Measurements from ENCODE around the gene TNNI3.
"Not testable (repeated sequence)": the region's sequence is repeated elsewhere in the genome, so short reads cannot be mapped to it uniquely, and the experiment has no call there.

TNNI3 gene

DNA sequence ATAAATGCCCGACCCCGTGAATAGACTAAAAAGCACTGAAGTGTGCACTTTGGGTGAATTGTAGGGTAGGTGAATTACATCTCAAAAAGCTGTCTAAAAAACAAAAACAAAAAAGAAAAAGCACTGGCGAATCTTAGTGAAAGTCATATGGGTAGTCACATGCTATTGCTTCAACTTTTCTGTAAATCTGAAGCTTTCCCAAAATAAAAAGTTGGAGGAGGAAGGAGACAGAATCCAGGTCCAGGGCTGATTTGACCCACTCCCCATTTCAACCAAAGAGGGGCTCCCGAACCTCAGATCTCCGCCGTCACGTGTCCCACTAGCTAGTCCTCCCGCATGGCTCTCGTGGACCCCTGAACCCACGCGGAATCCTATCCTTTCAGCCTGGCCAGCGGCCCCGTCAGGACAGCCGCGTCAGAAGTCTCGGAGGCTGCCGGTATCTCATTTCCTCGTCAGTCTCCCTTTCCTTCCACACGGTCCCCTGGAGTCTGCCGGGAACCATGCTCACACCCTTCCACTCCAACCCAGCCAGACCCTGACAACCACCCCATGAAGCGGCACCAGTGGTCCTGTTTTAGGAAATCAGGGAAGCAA lies 46.2 kb downstream of the TNNI3 start:
- DNase-seq = no peak

DNA sequence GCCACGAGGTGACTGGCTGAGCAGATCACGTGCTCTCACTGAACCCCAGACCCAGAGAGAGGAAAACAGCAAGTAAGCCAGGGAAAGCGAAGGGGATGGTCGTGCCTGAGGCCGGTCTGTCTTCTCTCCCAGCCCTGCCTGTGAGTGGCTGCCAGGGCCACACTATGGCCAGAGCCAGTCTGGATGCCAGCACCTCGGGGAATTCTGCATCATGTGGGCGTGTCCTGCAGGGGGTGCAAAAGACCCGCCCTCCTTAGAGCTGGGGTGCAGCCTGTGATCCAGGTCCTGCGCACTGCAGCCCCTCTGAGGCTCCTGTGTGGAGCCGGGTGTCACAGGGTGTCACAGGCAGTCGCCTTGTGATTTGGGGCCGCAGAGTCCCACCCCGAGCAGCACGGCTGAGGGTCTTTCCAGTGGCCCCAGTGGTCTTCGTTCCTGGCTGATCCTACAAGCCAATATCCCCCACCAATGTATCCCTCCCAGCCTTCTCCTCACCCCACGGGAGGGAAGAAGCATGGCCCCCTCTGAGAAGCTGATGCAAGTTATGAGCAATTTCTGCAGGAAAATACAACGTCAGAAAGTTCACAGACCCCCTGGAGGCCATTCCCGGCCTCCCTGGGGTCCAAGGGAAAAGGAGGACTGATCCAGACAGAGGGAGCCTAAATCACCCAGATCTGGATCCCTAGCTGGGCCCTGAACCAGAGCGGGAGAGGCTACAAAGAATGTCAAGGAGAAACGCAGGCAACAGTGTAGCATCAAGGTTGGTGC lies 47.8 kb downstream of the TNNI3 start:
- no peak for DNase-seq

DNA sequence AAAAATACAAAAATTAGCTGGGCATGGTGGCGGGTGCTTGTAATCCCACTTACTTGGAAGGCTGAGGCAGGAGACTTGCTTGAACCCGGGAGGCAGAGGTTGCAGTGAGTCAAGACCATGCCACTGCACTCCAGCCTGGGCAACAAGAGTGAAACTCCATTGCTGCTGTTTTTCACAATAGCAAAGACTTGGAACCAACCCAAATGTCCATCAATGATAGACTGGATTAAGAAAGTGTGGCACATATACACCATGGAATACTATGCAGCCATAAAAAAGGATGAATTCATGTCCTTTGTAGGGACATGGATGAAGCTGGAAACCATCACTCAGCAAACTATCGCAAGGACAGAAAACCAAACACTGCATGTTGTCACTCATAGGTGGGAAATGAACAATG lies 50.3 kb downstream of the TNNI3 start:
- DNase-seq = not testable (repeated sequence)

DNA sequence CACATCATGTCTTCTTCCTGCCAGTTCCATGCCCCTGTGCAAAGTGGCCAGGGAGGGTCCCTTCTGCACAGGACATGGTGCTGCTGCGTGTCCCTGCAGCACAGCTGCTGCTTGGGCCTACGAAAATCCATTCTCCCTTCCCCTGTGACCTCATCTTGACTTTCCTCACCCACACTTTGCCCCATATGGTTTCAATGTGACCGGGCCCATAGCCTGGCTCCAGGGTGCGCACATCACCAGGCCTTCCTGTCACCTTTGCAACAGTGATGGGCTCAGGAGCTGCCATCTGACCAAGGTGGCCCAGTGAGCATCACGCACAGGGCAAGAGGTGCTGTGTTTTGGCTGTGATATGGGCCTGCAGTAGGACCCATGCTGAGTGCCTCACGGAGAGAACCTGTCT lies 50.9 kb downstream of the TNNI3 start:
- DNase-seq = no peak

DNA sequence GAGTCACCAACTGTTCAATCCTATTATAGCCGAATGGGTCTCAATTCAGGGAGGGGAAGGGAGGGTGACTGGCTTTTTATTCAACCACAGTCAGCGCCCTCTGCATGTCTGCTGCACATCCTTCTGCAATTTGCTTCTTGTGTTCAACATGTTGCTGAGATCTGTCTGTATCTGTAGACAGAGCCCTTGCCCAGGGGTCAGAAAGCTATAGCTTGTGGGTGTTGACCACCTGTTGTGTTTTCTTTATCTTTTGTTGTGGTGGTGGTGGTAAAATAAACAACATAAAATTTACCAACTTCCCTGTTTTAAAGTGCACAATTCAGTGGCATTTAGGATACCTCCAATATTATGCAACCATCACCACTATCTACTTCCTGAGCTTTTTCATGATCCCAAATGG lies 52.3 kb downstream of the TNNI3 start:
- DNase-seq = no peak

DNA sequence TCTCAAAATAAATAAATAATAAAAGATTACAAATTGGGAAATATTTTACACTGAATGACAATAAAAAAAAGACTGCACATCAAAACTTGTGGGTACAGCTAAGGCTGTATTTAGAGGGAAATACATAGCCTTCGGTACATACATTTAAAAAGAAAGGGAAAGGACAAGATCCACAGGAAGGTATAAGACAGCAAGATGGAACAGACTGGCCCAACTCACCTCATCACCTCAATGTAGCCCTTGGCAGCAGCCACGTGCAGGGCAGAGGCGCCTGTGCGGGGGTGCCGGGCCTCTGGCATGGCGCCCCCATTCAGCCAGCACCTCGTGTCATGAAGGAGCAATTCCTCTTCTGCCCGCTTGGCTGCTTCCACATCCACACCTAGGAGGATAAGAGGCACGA lies 54.3 kb downstream of the TNNI3 start:
- no peak for DNase-seq

All from retina (tissue), 1 donor.